ENCODE measurements around the gene FAM149B1. TPM values are rescaled to one million over a fixed set of nuclear protein-coding genes. Genes with fewer than 3 reads are reported as not detected.
A peak's percentile ranks its signal among the peaks of the same experiment; 100 is the strongest.

Gene FAM149B1
- total RNA-seq, 1 experiment from 2014 or later: 10.9 TPM

GRCh38 chr10:73228247-73228646 is 60.3 kb downstream of the FAM149B1 start:
- Histone ChIP-seq H3K9me3 (ENCODE audit: low read depth, low read length, poor library complexity, severe bottlenecking) (no peaks in the 10 kb centered on the region), H3K27ac (ENCODE audit: low read depth, low read length, poor library complexity, severe bottlenecking) (no peak overlapping the region), H3K4me3 (ENCODE audit: low read depth, low read length, poor library complexity, severe bottlenecking) (no peak overlapping the region), H3K36me3 (ENCODE audit: insufficient read depth, low read length, poor library complexity, severe bottlenecking) (peaks cover 8% of the 10 kb centered on the region), H3K4me1 (ENCODE audit: insufficient read depth, low read length, poor library complexity, severe bottlenecking) (no peaks in the 10 kb centered on the region), H3K27me3 (replicated peaks; ENCODE audit: insufficient read depth, low read depth, low read length, poor library complexity) (no peaks in the 10 kb centered on the region)
- DNase-seq (ENCODE audit: low spot score): no peak
- CTCF ChIA-PET: no interaction called here
- POLR2A ChIA-PET (ENCODE audit: low non-redundant PET): no interaction called here
- TF ChIP-seq EZH2 (IDR thresholded peaks at IDR 0.05; ENCODE audit: borderline replicate concordance, low read depth, low read length, poor library complexity, severe bottlenecking): no peak
- TF ChIP-seq CTCF (conservative IDR thresholded peaks at IDR 0.05; ENCODE audit: low read depth, low read length): no peak
- intact Hi-C loops (cut with micrococcal nuclease; ENCODE audit: unreplicated experiment): no loop called here
- BruUV-seq (replicated peaks): no TSS peak

- POLR2A ChIA-PET (ENCODE audit: low non-redundant PET): no interaction called here
- CTCF ChIA-PET: no interaction called here
- H3K4me3 ChIP-seq (ENCODE audit: low read depth, low read length, poor library complexity, severe bottlenecking): no peak overlapping the region
- no TSS peak for BruUV-seq (replicated peaks)
- H3K36me3 ChIP-seq (ENCODE audit: insufficient read depth, low read length, poor library complexity, severe bottlenecking): peaks cover 18% of the 10 kb centered on the region
- no peak overlapping the region for H3K27ac ChIP-seq (ENCODE audit: low read depth, low read length, poor library complexity, severe bottlenecking)
- intact Hi-C loops (cut with micrococcal nuclease; ENCODE audit: unreplicated experiment): no loop called here
- H3K4me1 ChIP-seq (ENCODE audit: insufficient read depth, low read length, poor library complexity, severe bottlenecking): no peaks in the 10 kb centered on the region
- H3K27me3 ChIP-seq (replicated peaks; ENCODE audit: insufficient read depth, low read depth, low read length, poor library complexity): no peaks in the 10 kb centered on the region
- no peaks in the 10 kb centered on the region for H3K9me3 ChIP-seq (ENCODE audit: low read depth, low read length, poor library complexity, severe bottlenecking)
- TF ChIP-seq CTCF (conservative IDR thresholded peaks at IDR 0.05; ENCODE audit: low read depth, low read length): no peak
- no peak for TF ChIP-seq EZH2 (IDR thresholded peaks at IDR 0.05; ENCODE audit: borderline replicate concordance, low read depth, low read length, poor library complexity, severe bottlenecking)
- DNase-seq (ENCODE audit: low spot score): no peak
These were observed 61.6 kb downstream of the FAM149B1 start for GRCh38 chr10:73229567-73229966.

- POLR2A ChIA-PET (ENCODE audit: low non-redundant PET): no interaction called here
- H3K36me3 ChIP-seq (ENCODE audit: insufficient read depth, low read length, poor library complexity, severe bottlenecking): peaks cover 41% of the 10 kb centered on the region
- intact Hi-C loops (cut with micrococcal nuclease; ENCODE audit: unreplicated experiment): no loop called here
- no peaks in the 10 kb centered on the region for H3K4me1 ChIP-seq (ENCODE audit: insufficient read depth, low read length, poor library complexity, severe bottlenecking)
- DNase-seq (ENCODE audit: low spot score): no peak
- BruUV-seq (replicated peaks): no TSS peak
- TF ChIP-seq EZH2 (IDR thresholded peaks at IDR 0.05; ENCODE audit: borderline replicate concordance, low read depth, low read length, poor library complexity, severe bottlenecking) (no peak), CTCF (conservative IDR thresholded peaks at IDR 0.05; ENCODE audit: low read depth, low read length) (peak; percentile 36)
- CTCF ChIA-PET: no interaction called here
- H3K9me3 ChIP-seq (ENCODE audit: low read depth, low read length, poor library complexity, severe bottlenecking): no peaks in the 10 kb centered on the region
- no peak overlapping the region for H3K27ac ChIP-seq (ENCODE audit: low read depth, low read length, poor library complexity, severe bottlenecking)
- no peak overlapping the region for H3K4me3 ChIP-seq (ENCODE audit: low read depth, low read length, poor library complexity, severe bottlenecking)
- H3K27me3 ChIP-seq (replicated peaks; ENCODE audit: insufficient read depth, low read depth, low read length, poor library complexity): no peaks in the 10 kb centered on the region
These were observed 65.0 kb downstream of the FAM149B1 start for GRCh38 chr10:73232887-73233286.
